PC-3 (cell line): ENCODE measurements around the gene SGMS1. TPM values are rescaled to one million over a fixed set of nuclear protein-coding genes. Genes with fewer than 3 reads are reported as not detected.

ENCODE experiments used
- ATAC-seq: fragments of 200-7000 bp; cut with Tn5 transposase; 2 replicates; pipeline ENCODE4 v1.9.1; 2020; ENCODE audit warnings: mild to moderate bottlenecking, moderate library complexity
- BruUV-seq: library from RNA; stranded (reverse); fragments of 400-500 nt; replicated peaks from 2 replicates; lab custom pipeline; 2021; lab: Mats Ljungman, UMichigan
- CTCF ChIA-PET: fragments of 300-600 bp; sonication (Branson Sonifier 250); formaldehyde crosslinking; loops from one replicate; lab custom pipeline; 2022; ENCODE audit warnings: antibody characterized with exemption; lab: Charles Lee
- POLR2A ChIA-PET: fragments of 300-600 bp; sonication (Branson Sonifier 250); formaldehyde crosslinking; loops from one replicate; lab custom pipeline; 2022; ENCODE audit warnings: antibody characterized with exemption; ENCODE audit not compliant: unreplicated experiment; lab: Charles Lee
- DNase-seq: peaks from one replicate; pipeline ENCODE4 v3.0.0-alpha.2; 2015
- H2AFZ ChIP-seq: fragments of 300-600 bp; sonication (generic); 2 replicates; pipeline ENCODE4 v1.6.0; 2016; ENCODE audit warnings: antibody characterized with exemption, low read length
- H3F3A ChIP-seq: fragments of 300-600 bp; sonication (generic); one replicate; pipeline ENCODE4 v1.6.0; 2017; ENCODE audit warnings: antibody characterized with exemption, low read length, control low read depth, mild to moderate bottlenecking; ENCODE audit not compliant: unreplicated experiment
- H3K27ac ChIP-seq: fragments of 300-600 bp; sonication (generic); 2 replicates; pipeline ENCODE4 v1.5.1; 2016; ENCODE audit warnings: mild to moderate bottlenecking, low read length
- H3K27me3 ChIP-seq: fragments of 300-600 bp; sonication (generic); 2 replicates; pipeline ENCODE4 v1.6.1; 2016; ENCODE audit warnings: low read length, mixed read lengths
- H3K36me3 ChIP-seq: fragments of 300-600 bp; sonication (generic); 2 replicates; pipeline ENCODE4 v1.6.1; 2016; ENCODE audit warnings: low read depth, mixed run types, low read length, mixed read lengths
- H3K4me1 ChIP-seq: fragments of 300-600 bp; sonication (generic); 2 replicates; pipeline ENCODE4 v1.5.1; 2016; ENCODE audit warnings: low read length; ENCODE audit not compliant: insufficient read depth
- H3K4me2 ChIP-seq: fragments of 300-600 bp; sonication (generic); 2 replicates; pipeline ENCODE4 v1.6.0; 2016; ENCODE audit warnings: low read length
- H3K4me3 ChIP-seq: fragments of 300-600 bp; sonication (generic); 2 replicates; pipeline ENCODE4 v1.5.1; 2016; ENCODE audit warnings: mild to moderate bottlenecking, low read length, mixed read lengths
- H3K79me2 ChIP-seq: fragments of 300-600 bp; sonication (generic); 2 replicates; pipeline ENCODE4 v1.6.1; 2017; ENCODE audit warnings: low read length, mixed read lengths
- H3K9ac ChIP-seq: fragments of 300-600 bp; sonication (generic); 2 replicates; pipeline ENCODE4 v1.6.0; 2016; ENCODE audit warnings: mild to moderate bottlenecking, low read length
- H3K9me2 ChIP-seq: fragments of 300-600 bp; sonication (generic); replicated peaks from 2 replicates; pipeline ENCODE4 v1.6.1; 2016; ENCODE audit warnings: mixed run types, low read length, mixed read lengths
- H3K9me3 ChIP-seq: fragments of 300-600 bp; sonication (generic); 2 replicates; pipeline ENCODE4 v1.6.1; 2016; ENCODE audit warnings: low read length, mixed read lengths
- H4K20me1 ChIP-seq: fragments of 300-600 bp; sonication (generic); 2 replicates; pipeline ENCODE4 v1.6.1; 2016; ENCODE audit warnings: low read length, mixed read lengths
- EZH2 ChIP-seq: fragments of 300-600 bp; sonication (generic); IDR thresholded peaks from one replicate; pipeline ENCODE4 v1.6.1; 2017; ENCODE audit warnings: antibody characterized with exemption, mild to moderate bottlenecking, low read length; ENCODE audit not compliant: unreplicated experiment
- EZH2phosphoT487 ChIP-seq: fragments of 300-600 bp; sonication (generic); IDR thresholded peaks from 2 replicates; pipeline ENCODE4 v1.6.1; 2018; ENCODE audit warnings: mild to moderate bottlenecking, antibody characterized with exemption, low read length, borderline replicate concordance
- intact Hi-C: fragments of 100-400 bp; cut with micrococcal nuclease; formaldehyde crosslinking; loops from 2 replicates; pipeline ENCODE4 v1.9.0; 2023
- total RNA-seq: library from RNA; depleted of rRNA; stranded (reverse); fragments of >200 nt; gene quantifications from 2 replicates; pipeline ENCODE4 v1.2.3, GENCODE V29; 2014
- TF ChIP-seq, protein P1 (sequence below): fragments of 300-600 bp; sonication (generic); conservative IDR thresholded peaks from 2 replicates; pipeline ENCODE4 v1.5.1; 2017; ENCODE audit warnings: antibody characterized with exemption, low read depth, mild to moderate bottlenecking, low read length

SGMS1 gene
- total RNA-seq, 1 experiment from 2014 or later, result 61.4 TPM

DNA sequence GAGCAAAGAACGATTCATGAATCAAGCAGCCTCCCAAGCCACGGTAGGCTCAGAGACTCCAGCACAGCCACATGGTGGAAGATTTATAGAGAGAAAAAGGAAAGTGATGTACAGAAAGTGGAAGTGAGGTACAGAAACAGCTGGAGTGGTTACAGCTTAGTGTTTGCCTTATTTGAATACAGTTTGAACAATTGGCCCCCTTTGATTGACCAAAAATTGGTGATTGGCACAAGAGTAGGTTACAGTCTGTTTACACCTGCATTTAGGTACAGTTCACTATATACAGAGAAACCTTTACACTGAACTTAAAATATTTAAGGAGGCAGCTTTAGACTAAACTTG, 236.1 kb downstream of the SGMS1 start:
- Histone ChIP-seq H4K20me1 (no peaks in the 10 kb centered on the region), H3K9ac (no peak overlapping the region), H2AFZ (no peak overlapping the region), H3K4me2 (no peak overlapping the region), H3F3A (no peaks in the 10 kb centered on the region), H3K9me3 (no peaks in the 10 kb centered on the region), H3K4me1 (peaks cover 4% of the 10 kb centered on the region), H3K27me3 (no peaks in the 10 kb centered on the region), H3K9me2 (no peaks in the 10 kb centered on the region), H3K36me3 (no peaks in the 10 kb centered on the region), H3K79me2 (no peaks in the 10 kb centered on the region), H3K4me3 (no peak overlapping the region), H3K27ac (no peak overlapping the region)
- POLR2A ChIA-PET, result no interaction called here
- DNase-seq, result no peak
- intact Hi-C loops, result no loop called here
- CTCF ChIA-PET, result interaction anchor here (0.6 kb wide), 1 partner anchor 165 kb away, joined by 3 read pairs; no protein-coding TSS in a partner anchor
- TF ChIP-seq EZH2 (no peak), EZH2phosphoT487 (no peak)
- no TSS peak for BruUV-seq
- ATAC-seq, result no peak

GRCh38 chr10:50387007-50387731, 236.6 kb downstream of the SGMS1 start:
- no TSS peak for BruUV-seq
- H3K4me1 ChIP-seq, result no peaks in the 10 kb centered on the region
- CTCF ChIA-PET, result interaction anchor here (0.6 kb wide), 1 partner anchor 165 kb away, joined by 3 read pairs; no protein-coding TSS in a partner anchor
- no peaks in the 10 kb centered on the region for H3K9me2 ChIP-seq
- TF ChIP-seq EZH2 (no peak), EZH2phosphoT487 (no peak)
- TF ChIP-seq, protein P1, sequence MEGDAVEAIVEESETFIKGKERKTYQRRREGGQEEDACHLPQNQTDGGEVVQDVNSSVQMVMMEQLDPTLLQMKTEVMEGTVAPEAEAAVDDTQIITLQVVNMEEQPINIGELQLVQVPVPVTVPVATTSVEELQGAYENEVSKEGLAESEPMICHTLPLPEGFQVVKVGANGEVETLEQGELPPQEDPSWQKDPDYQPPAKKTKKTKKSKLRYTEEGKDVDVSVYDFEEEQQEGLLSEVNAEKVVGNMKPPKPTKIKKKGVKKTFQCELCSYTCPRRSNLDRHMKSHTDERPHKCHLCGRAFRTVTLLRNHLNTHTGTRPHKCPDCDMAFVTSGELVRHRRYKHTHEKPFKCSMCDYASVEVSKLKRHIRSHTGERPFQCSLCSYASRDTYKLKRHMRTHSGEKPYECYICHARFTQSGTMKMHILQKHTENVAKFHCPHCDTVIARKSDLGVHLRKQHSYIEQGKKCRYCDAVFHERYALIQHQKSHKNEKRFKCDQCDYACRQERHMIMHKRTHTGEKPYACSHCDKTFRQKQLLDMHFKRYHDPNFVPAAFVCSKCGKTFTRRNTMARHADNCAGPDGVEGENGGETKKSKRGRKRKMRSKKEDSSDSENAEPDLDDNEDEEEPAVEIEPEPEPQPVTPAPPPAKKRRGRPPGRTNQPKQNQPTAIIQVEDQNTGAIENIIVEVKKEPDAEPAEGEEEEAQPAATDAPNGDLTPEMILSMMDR, result no peak
- POLR2A ChIA-PET, result no interaction called here
- H3K9me3 ChIP-seq, result no peaks in the 10 kb centered on the region
- no peak for ATAC-seq
- no peaks in the 10 kb centered on the region for H3K27me3 ChIP-seq
- H3K9ac ChIP-seq, result no peak overlapping the region
- H2AFZ ChIP-seq, result no peak overlapping the region
- H3F3A ChIP-seq, result no peaks in the 10 kb centered on the region
- no peaks in the 10 kb centered on the region for H3K79me2 ChIP-seq
- no peak overlapping the region for H3K4me3 ChIP-seq
- no peak overlapping the region for H3K4me2 ChIP-seq
- no peak overlapping the region for H3K27ac ChIP-seq
- H3K36me3 ChIP-seq, result no peaks in the 10 kb centered on the region
- H4K20me1 ChIP-seq, result no peaks in the 10 kb centered on the region
- intact Hi-C loops, result no loop called here
- DNase-seq, result no peak

- no peaks in the 10 kb centered on the region for H4K20me1 ChIP-seq
- no peaks in the 10 kb centered on the region for H3K36me3 ChIP-seq
- no TSS peak for BruUV-seq
- no peaks in the 10 kb centered on the region for H3F3A ChIP-seq
- H3K27ac ChIP-seq, result no peak overlapping the region
- H3K79me2 ChIP-seq, result no peaks in the 10 kb centered on the region
- no peak overlapping the region for H2AFZ ChIP-seq
- POLR2A ChIA-PET, result no interaction called here
- H3K4me1 ChIP-seq, result no peaks in the 10 kb centered on the region
- H3K9me3 ChIP-seq, result no peaks in the 10 kb centered on the region
- no peak overlapping the region for H3K4me2 ChIP-seq
- no peaks in the 10 kb centered on the region for H3K9me2 ChIP-seq
- H3K27me3 ChIP-seq, result no peaks in the 10 kb centered on the region
- ATAC-seq (no peak), DNase-seq (no peak)
- no peak overlapping the region for H3K4me3 ChIP-seq
- CTCF ChIA-PET, result no interaction called here
- H3K9ac ChIP-seq, result no peak overlapping the region
- intact Hi-C loops, result no loop called here
- TF ChIP-seq, protein P1, result no peak
- TF ChIP-seq EZH2, result no peak
- TF ChIP-seq EZH2phosphoT487, result no peak
Observed at GRCh38 chr10:50385624-50386023, 238.1 kb downstream of the SGMS1 start.
